Activated naive CD8-positive, alpha-beta T cell treated with anti-CD3 and anti-CD28 coated beads, Interleukin-2, amount 10 ng/mL, durations not matched to agents 7 days and 5 days (primary cell): ENCODE data around the gene MAD1L1. TPM values are rescaled to one million over a fixed set of nuclear protein-coding genes. Genes with fewer than 3 reads are reported as not detected.

Source experiments
- ATAC-seq: fragments of 150-1000 bp; cut with Tn5 transposase; one replicate; pipeline ENCODE4 v1.10.0; 2021; ENCODE audit warnings: low read depth, moderate library complexity
- POLR2A ChIA-PET: fragments of 350-600 bp; sonication (Branson Sonifier 250); formaldehyde crosslinking; loops from one replicate; lab custom pipeline; 2021; ENCODE audit warnings: antibody characterized with exemption; lab: Charles Lee
- DNase-seq: peaks from one replicate; pipeline ENCODE4 v3.0.0; 2021
- H3K27ac Mint-ChIP-seq: one replicate; pipeline ENCODE4 v1.8.0; 2022; ENCODE audit warnings: mild to moderate bottlenecking, mixed read lengths
- H3K27me3 Mint-ChIP-seq: one replicate; pipeline ENCODE4 v1.8.0; 2022; ENCODE audit warnings: mild to moderate bottlenecking, moderate library complexity, mixed read lengths
- H3K36me3 Mint-ChIP-seq: one replicate; pipeline ENCODE4 v1.8.0; 2021; ENCODE audit warnings: mild to moderate bottlenecking, mixed read lengths
- H3K4me1 Mint-ChIP-seq: one replicate; pipeline ENCODE4 v1.8.0; 2021; ENCODE audit warnings: mixed read lengths
- H3K4me3 Mint-ChIP-seq: one replicate; pipeline ENCODE4 v1.8.0; 2022; ENCODE audit warnings: mild to moderate bottlenecking, moderate library complexity, mixed read lengths
- H3K9me3 Mint-ChIP-seq: one replicate; pipeline ENCODE4 v1.8.0; 2021; ENCODE audit warnings: mixed read lengths
- total RNA-seq, 2 experiments: library from RNA; stranded (reverse); gene quantifications; one replicate each; pipeline ENCODE4 v1.2.3, GENCODE V29; 2021

The MAD1L1 gene
- total RNA-seq, 2 experiments from 2014 or later = 72.7 to 82.6 TPM

DNA sequence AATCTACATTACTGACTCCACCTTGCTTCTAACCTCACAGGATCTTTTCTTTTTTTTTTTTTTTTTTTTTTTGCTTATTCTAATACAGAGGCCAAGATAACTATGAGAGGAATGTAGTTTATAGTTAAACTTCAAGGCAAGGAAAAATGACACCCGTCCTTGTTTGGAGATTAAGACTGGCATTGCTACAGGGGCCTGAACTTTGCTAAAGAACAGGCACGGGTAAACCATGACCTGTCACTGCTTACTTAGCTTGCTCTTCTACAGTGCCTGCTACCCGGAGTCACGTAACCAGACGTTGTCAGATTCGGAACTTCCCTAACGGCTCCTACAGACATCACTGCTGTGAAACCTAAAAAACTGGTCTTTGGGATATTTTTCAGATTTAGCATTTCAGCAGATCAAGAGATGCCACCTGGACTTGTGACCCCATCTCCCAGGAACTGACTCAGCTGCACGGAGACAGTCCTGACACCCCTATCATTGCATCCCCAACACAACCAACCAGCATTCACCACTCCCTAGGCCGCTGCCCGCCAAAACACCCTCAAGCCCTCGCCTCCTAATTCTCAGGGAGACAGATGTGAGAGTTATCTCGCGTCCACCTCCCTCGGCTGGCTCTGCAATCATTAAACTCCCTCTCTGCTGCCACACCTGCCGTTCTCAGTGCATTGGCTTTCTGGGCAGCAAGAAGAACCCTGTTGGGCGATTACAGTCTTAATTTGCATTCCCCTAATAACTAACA is 27.5 kb downstream of the MAD1L1 start:
- Mint-ChIP-seq H3K27me3 (no peaks in the 10 kb centered on the region), H3K9me3 (no peaks in the 10 kb centered on the region), H3K27ac (no peak overlapping the region), H3K36me3 (peaks cover 3% of the 10 kb centered on the region), H3K4me3 (no peak overlapping the region), H3K4me1 (no peaks in the 10 kb centered on the region)
- DNase-seq = peak; percentile 15
- POLR2A ChIA-PET = no interaction called here
- no peak for ATAC-seq

DNA sequence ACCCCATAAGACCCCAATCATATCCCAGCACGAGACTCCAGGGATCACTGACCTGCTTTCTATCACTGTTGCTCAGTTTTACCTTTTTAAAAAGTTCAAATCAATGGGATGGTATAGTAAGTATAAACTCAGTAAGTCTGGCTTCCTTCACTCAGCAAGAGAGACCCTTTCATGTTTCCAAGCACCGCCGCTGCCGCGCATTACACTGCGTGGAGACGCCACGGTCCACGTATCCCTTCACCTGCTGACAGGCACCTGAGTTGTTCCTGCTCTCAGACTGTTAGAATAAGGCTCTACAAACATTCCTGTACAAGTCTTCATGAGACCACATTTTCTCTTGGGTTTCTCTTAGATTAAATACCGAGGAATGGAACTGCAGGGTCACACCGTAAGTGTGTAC is 28.3 kb downstream of the MAD1L1 start:
- Mint-ChIP-seq H3K36me3 (peaks cover 3% of the 10 kb centered on the region), H3K4me1 (no peaks in the 10 kb centered on the region), H3K9me3 (no peaks in the 10 kb centered on the region), H3K27ac (no peak overlapping the region), H3K4me3 (no peak overlapping the region), H3K27me3 (no peaks in the 10 kb centered on the region)
- ATAC-seq = no peak
- POLR2A ChIA-PET = no interaction called here
- DNase-seq = peak; percentile 6

DNA sequence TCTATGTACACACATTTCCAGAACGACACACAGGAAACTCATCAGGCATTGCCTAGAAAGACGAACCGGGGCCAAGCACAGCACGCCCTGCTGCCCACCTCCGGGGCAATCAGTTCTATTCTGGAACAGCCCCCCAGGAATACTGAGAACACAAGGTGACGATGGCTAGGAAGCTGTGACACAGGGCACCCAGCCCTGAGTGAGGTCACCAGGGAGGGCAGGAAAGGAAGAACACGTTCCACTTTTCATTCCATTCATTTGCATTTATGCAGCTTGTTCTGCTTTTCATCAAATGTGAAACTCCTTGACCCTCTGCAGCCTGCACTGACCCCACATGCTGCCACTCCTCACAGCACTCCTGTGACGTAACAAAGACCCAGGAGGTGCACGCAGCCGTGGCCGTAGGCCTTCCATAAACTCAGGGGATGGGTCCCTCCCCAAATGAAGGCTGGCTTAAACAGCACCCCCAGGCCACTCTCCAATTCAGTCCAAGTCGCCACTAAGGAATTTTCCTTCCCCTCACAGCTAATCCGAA is 28.9 kb downstream of the MAD1L1 start:
- peak; percentile 11 for DNase-seq
- Mint-ChIP-seq H3K27me3 (no peaks in the 10 kb centered on the region), H3K36me3 (peaks cover 1% of the 10 kb centered on the region), H3K4me1 (no peaks in the 10 kb centered on the region), H3K4me3 (no peak overlapping the region), H3K27ac (no peak overlapping the region), H3K9me3 (no peaks in the 10 kb centered on the region)
- POLR2A ChIA-PET = no interaction called here
- ATAC-seq = no peak

DNA sequence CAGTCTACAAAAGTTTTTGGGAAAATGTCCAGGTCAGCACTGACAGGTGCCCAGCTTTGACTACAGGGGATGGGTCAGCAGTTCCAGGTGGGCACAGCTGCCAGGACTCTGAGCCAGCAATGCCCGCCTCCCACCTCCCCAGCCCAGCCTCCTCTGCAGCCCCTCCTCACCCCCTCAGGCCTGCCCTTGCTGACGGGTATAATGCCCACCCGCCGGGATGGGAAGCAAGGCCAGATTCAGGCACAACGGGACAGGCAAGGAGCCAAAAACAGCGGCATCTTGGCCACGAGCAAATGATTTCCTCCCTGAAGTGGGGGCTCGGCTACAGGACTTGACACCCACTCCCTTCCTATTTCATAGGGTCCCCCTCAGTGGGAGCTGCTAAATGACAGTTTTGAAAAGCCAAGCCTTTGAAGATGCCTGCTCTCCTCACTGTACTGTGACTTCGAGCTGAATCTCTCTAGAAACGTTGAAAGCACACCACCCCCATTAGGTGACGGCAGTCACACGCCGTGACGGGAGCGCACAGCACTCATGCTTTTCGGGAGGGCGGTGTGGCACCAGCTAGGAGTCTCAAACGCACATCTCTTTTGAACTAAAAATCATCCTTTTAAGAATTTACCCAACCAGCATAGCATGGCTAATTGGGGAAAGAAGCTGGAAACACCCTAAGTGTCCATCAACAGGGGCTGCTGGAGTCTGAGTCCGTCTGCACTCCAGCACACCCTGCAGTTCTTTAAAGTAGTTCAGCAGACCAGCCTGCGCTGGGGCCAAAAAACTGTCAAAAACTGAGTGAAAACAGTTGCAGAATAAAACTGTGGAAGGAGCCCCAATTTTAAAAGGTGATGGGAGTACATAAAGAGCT is 29.6 kb downstream of the MAD1L1 start:
- no peaks in the 10 kb centered on the region for H3K9me3 Mint-ChIP-seq
- no peaks in the 10 kb centered on the region for H3K27me3 Mint-ChIP-seq
- no peak overlapping the region for H3K4me3 Mint-ChIP-seq
- H3K27ac Mint-ChIP-seq = no peak overlapping the region
- no peak for ATAC-seq
- peak; percentile 11 for DNase-seq
- H3K4me1 Mint-ChIP-seq = no peaks in the 10 kb centered on the region
- POLR2A ChIA-PET = no interaction called here
- no peaks in the 10 kb centered on the region for H3K36me3 Mint-ChIP-seq

DNA sequence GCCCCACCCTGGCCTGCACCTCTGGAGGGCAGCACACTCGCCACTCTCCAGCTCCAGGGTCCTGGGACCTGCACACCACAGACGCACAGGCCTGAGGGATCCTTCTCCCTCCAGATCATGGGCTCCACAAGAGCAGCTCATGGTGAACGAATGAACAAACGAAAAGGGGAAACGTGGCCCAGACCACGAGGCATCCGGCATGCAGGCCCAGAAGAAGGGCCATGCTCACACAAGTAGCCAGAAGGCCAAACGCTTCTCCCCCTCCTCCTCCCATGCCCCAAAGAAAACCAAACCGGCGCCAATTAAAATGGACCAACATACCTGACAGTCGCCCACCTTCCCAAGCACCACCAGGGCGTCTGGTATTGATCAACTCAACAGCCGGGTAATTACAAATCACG is 30.4 kb downstream of the MAD1L1 start:
- no peak for ATAC-seq
- POLR2A ChIA-PET = no interaction called here
- no peaks in the 10 kb centered on the region for H3K9me3 Mint-ChIP-seq

DNA sequence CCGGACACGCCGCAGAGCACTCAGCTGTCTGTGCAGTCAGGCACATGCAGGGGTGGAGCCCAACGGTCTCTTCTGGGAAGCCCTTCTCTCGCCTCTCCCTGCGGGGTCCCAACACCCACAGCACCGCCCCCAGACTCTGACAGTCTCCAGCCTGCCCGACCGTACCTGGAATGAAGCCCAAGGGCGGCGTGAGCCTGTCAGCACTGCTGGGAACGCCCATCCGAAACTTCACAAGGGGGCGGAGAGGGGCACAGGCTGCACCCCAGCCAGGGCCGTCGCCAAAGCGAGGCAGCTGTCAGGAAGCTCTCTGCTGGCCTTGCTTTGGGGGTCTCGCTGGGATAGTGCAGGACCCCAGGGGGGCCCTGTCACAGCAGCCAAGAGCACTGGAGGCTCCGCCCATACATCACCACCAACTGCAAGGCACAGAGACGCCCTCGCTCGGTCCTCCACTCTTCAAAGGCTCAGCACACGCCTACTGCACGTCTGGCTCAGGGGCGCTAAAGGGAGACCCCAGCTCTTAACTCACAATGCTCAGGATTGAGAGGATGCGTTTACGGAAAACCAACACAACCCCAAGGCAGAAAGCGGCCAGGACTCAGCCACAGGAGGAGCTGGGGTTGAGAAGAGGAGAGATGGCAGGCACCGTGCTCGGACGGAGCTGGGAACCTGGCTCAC is 30.9 kb downstream of the MAD1L1 start:
- H3K36me3 Mint-ChIP-seq = peaks cover 2% of the 10 kb centered on the region
- POLR2A ChIA-PET = no interaction called here
- peaks cover 5% of the 10 kb centered on the region for H3K4me1 Mint-ChIP-seq
- no peak overlapping the region for H3K4me3 Mint-ChIP-seq
- no peaks in the 10 kb centered on the region for H3K27me3 Mint-ChIP-seq
- no peak for DNase-seq
- no peak for ATAC-seq
- no peak overlapping the region for H3K27ac Mint-ChIP-seq
- no peaks in the 10 kb centered on the region for H3K9me3 Mint-ChIP-seq

More for the DNA sequence above, 30.4 kb downstream of the MAD1L1 start:
- Mint-ChIP-seq H3K4me3 (no peak overlapping the region), H3K4me1 (peaks cover 2% of the 10 kb centered on the region), H3K27ac (no peak overlapping the region), H3K36me3 (peaks cover 1% of the 10 kb centered on the region), H3K27me3 (no peaks in the 10 kb centered on the region)
- no peak for DNase-seq

DNA sequence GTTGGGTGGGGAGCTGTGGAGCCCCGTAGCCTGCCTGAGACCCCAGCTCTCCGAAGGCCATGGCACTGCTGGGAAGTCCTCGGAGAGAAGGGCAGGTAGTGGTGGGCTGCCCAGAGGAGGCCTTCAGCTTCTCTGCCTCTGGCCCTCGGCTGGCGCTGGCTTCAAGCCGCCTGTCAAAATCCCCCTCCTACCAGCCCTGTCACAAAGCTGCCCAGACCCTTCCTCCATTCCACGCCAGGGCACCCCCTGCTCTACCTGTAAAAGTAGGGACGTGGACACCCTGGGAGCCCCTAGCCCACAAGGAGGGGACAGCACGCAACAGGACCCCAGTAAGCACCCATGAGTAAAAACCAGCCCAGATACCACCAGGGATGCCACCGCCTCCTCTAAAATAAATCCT is 31.6 kb downstream of the MAD1L1 start:
- peaks cover 5% of the 10 kb centered on the region for H3K4me1 Mint-ChIP-seq

DNA sequence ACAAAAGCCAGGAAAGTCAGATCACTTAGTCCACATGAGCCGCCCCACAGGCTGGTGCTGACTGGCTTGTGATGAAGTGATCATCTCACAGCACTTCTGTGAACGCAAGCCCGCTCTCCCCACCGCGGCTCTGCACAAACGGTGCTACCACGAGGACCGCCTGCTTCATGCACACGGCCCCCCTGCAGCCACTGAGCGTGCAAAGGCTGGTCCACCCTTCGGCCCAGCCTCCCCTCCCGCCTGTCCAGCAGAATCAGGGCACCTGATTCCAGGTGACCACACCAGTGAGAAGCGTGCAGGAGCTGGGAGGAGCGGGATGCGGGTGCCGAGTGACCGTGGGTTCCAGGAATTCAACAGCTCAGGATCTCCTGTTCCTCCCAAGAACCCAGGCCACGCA is 32.2 kb downstream of the MAD1L1 start:
- Mint-ChIP-seq H3K27me3 (no peaks in the 10 kb centered on the region), H3K9me3 (peaks cover 1% of the 10 kb centered on the region), H3K36me3 (peaks cover 11% of the 10 kb centered on the region), H3K4me1 (peaks cover 5% of the 10 kb centered on the region), H3K4me3 (no peak overlapping the region), H3K27ac (no peak overlapping the region)
- no peak for ATAC-seq
- DNase-seq = peak; percentile 18
- POLR2A ChIA-PET = no interaction called here

More for the DNA sequence above, 31.6 kb downstream of the MAD1L1 start:
- Mint-ChIP-seq H3K27ac (no peak overlapping the region), H3K4me3 (no peak overlapping the region), H3K27me3 (no peaks in the 10 kb centered on the region), H3K36me3 (peaks cover 6% of the 10 kb centered on the region), H3K9me3 (no peaks in the 10 kb centered on the region)
- no peak for ATAC-seq
- no peak for DNase-seq
- POLR2A ChIA-PET = no interaction called here

DNA sequence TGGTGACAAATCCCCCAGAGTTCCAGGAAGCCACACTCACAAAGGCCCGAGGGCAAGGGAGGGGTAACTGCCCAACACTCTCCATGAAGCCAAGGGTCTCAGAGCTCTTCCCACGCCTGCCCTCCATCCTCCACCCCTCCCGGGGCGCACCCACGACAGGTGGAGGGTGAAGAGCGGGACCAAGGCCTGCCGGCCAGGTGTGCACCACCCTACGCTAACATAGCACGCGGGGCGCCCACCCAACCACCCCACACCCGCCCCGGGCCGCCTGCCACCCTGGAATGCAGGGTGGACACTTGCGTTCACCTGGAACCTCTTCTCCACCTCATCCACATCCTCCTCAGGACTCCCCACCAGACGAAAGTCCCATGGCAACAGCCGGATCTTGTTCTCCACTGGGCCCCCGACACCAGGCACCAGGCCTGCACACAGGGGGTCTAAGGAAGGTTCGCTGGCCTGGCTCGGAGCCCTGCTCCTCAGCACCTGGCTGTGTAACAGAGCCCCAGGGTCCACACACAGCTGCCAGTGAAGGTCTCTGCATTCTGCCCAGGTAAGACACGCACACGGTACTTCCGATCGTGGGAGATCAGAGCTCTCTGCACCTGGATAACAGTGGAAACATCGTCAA is 32.7 kb downstream of the MAD1L1 start:
- no peaks in the 10 kb centered on the region for H3K27me3 Mint-ChIP-seq
- ATAC-seq = no peak
- peaks cover 2% of the 10 kb centered on the region for H3K9me3 Mint-ChIP-seq
- peak; percentile 26 for DNase-seq
- peaks cover 5% of the 10 kb centered on the region for H3K4me1 Mint-ChIP-seq
- POLR2A ChIA-PET = no interaction called here
- peaks cover 14% of the 10 kb centered on the region for H3K36me3 Mint-ChIP-seq
- no peak overlapping the region for H3K4me3 Mint-ChIP-seq
- no peak overlapping the region for H3K27ac Mint-ChIP-seq

DNA sequence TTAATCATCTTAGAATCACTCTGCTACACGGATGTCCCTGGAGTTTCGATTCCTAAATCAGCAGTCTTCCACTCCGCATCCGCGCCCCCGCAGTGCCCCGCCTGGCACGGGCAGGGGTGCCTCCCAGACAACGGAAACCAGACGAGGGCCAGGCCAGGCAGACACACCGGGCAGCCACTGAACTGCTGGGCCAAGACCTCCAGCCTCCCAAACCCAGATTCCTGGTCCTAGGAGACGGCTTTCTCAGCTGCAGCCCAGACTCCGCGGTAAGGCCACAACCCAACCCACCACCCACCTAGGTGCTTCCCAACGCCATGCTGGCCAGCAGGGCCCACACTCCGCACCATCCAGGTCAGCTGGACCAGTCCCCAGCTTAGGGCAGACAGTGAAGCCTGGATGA is 33.2 kb downstream of the MAD1L1 start:
- peaks cover 2% of the 10 kb centered on the region for H3K9me3 Mint-ChIP-seq
- POLR2A ChIA-PET = no interaction called here
- no peak overlapping the region for H3K4me3 Mint-ChIP-seq
- H3K27me3 Mint-ChIP-seq = no peaks in the 10 kb centered on the region
- peaks cover 5% of the 10 kb centered on the region for H3K4me1 Mint-ChIP-seq
- H3K36me3 Mint-ChIP-seq = peaks cover 14% of the 10 kb centered on the region
- DNase-seq = no peak
- no peak for ATAC-seq
- H3K27ac Mint-ChIP-seq = no peak overlapping the region

DNA sequence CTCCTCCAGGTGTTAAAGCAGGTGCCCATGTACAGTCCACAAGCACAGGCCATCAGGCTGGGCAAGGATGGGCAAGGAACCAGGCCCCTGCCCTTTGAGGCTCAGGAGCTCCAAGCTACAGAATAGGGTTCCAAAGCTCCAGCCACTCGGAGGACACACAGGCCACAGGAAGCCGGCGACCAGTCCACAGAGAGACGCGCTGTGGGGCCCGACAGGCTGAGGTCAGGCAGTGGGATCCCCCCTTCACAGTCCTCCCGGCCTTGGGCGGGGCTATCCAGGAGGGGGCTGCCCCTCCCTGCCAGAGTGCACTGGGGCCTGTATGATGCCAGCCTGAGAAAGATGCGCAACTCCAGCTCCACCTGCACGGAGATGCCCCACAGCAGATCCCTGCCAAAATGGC is 34.0 kb downstream of the MAD1L1 start:
- Mint-ChIP-seq H3K4me1 (peaks cover 5% of the 10 kb centered on the region), H3K4me3 (no peak overlapping the region), H3K9me3 (peaks cover 2% of the 10 kb centered on the region), H3K36me3 (peaks cover 16% of the 10 kb centered on the region), H3K27ac (no peak overlapping the region), H3K27me3 (no peaks in the 10 kb centered on the region)
- DNase-seq (peak; percentile 21), ATAC-seq (no peak)
- POLR2A ChIA-PET = no interaction called here

DNA sequence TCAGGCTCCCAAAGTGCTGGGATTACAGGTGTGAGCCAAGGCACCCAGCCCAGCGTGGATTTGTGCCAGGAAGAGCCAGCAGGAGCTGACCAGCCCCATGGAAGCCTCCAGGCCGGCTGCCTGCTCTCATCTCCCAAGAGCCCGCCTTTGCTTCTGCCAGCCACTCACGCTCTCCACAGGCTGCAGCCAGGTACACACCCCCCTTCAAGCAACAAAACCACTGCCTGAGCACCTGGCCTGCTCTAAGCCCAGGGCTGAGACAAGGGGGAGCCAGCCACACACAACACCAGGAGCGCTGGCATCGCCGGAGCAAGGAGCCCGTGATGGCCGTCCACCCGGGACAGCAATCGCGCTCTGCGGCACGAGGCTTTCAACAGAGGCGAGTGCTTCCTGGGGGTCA is 34.5 kb downstream of the MAD1L1 start:
- Mint-ChIP-seq H3K27me3 (no peaks in the 10 kb centered on the region), H3K9me3 (peaks cover 2% of the 10 kb centered on the region), H3K27ac (no peak overlapping the region), H3K4me3 (no peak overlapping the region), H3K4me1 (peaks cover 5% of the 10 kb centered on the region), H3K36me3 (peaks cover 16% of the 10 kb centered on the region)
- DNase-seq (no peak), ATAC-seq (no peak)
- POLR2A ChIA-PET = no interaction called here
